COLO668 (cell line): ENCODE data around the gene CHAC1.
"Not testable (repeated sequence)": the region's sequence is repeated elsewhere in the genome, so short reads cannot be mapped to it uniquely, and the experiment has no call there.

Experiments used
- DNase-seq: peaks from one replicate; lab custom pipeline; 2025; ENCODE audit not compliant: unreplicated experiment; lab: John Stamatoyannopoulos, UW

The CHAC1 gene

DNA sequence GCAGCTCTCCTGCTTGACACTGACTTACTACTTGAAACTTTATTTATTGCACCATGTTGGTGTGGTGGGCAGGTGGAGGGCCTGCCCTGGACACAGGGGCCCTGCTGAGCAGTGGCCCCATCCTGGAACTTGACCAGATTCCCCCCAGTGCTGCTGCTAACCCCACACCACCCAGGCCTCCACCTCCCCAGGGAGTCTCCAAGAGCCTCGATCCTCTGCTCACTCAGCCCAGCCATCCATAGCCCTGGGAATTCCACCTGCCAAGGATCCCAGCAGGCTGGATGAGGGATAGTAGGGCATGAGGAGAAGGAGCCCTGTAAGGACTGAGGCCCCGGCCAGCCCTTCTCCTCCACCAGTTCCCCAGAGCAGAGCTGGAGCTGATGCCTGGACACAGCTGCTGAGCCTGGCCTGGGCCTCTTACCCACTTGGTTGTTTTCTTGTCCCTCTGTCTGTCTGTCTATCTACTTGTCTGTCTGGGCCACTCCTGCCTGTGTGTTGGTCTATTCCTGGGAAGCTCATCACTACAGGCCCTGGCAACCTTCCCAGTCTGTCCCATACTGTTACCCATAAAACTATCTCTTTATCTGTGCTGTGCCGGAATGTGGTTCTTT lies 2.8 kb downstream of the CHAC1 start:
- DNase-seq, result no peak

DNA sequence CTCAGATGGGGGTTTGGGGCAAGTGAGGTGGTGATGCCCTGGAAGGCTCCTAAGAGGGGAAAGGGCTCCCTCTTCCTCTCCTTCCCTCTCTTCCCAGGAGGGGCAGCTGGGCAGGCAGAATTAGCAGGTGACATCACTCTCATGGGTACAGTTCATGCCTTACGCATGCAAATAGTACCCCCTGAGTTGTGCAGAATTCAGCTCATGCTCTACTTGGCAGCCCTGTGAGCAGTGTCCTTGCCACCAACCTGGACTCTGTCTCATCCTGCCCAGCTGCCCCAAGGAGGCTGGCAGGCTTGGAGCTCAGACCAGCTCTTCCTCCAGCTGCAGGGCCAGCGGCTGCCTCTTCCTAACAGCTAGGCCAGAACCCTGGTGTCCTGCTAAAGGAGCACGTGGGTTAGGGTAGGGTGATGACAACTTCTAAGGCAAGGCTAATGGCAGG lies 3.3 kb downstream of the CHAC1 start:
- DNase-seq, result no peak

DNA sequence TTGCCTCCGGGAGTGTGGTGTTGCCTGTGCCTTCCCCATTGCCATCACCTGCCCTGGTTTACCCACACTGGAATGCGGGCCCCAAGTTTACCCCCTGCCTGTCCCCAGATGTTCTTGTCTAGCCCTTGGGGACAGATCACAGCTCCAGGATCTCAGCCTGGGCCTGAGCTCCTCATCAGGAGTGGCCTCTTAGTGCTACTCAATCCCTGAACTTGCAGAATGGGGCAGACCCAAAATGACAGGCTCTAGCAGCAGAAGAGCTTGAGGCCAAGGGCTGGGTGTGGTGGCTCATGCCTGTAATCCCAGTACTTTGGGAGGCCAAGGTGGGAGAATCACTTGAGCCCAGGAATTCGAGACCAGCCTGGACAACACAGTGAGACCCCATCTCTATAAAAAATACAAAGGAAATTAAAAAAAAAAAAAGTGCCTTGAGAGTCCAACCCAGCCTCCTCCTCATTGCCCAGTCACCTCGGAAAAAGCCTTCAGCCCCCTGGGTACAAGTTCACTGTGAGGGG lies 3.8 kb downstream of the CHAC1 start:
- DNase-seq, result no peak

DNA sequence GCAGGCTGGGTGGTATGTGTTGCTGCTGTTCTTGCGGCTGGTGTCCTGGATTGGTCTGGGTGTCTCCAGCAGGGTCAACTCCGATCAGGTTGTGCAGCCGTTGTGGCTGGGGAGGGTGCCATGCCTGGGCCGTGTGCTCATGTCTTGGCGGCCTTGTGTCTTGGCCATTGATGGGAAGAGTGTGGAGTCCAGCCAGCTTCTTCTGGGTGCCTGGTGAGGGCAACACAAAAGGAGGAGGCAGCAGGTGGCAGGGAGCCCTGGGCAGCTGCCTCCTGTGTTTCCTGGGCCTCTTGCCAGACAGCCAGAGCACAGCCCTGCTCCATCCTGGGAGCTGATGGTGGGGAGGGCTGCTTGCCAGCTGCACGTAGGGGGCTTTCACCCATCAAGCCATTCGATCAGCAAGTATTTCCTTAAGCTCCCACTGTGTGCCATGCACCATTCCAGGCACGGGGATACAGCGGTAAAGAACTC lies 4.3 kb downstream of the CHAC1 start:
- peak; percentile 63 for DNase-seq

GRCh38 chr15:40958146-40958545 lies 4.9 kb downstream of the CHAC1 start:
- DNase-seq, result no peak

GRCh38 chr15:40958723-40959122 lies 5.5 kb downstream of the CHAC1 start:
- DNase-seq, result no peak

DNA sequence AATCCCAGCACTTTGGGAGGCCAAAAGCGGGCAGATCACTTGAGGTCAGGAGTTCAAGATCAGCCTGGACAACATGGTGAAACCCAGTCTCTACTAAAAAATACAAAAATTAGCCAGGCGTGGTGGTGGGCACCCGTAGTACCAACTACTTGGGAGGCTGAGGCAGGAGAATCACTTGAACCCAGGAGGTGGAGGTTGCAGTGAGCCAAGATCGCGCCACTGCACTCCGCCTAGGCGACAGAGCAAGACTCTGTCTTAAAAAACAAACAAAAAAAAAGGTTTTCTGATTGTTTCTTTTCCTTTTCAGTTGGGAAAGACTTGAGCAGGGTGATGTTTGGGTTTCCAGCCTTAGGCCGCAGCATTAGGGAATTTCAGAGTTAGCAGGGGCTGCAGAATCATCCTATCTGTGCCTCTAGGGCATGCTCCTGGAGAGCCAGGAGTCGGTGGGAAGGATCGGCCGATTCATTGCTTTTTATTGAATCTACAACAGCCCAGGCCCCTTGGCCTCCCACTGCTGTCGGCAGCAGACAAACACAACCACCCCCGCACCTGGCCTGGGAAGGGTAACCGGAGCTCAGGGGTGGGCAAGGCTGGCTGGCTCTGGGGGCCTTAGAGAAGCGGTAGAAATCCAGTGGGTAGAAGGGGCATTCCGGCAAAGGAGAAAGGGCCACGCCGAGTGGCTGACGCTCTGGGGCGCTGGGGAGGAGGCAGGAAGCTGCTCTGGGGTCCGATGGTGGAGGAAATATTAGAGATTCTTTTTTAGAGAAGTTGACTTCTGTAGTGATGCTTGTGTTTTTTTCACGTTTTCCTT lies 6.3 kb downstream of the CHAC1 start:
- DNase-seq, result no peak

- no peak for DNase-seq
Observed at GRCh38 chr15:40960151-40960885, 7.0 kb downstream of the CHAC1 start.

- DNase-seq, result no peak
Observed at GRCh38 chr15:40960925-40961324, 7.7 kb downstream of the CHAC1 start.

DNA sequence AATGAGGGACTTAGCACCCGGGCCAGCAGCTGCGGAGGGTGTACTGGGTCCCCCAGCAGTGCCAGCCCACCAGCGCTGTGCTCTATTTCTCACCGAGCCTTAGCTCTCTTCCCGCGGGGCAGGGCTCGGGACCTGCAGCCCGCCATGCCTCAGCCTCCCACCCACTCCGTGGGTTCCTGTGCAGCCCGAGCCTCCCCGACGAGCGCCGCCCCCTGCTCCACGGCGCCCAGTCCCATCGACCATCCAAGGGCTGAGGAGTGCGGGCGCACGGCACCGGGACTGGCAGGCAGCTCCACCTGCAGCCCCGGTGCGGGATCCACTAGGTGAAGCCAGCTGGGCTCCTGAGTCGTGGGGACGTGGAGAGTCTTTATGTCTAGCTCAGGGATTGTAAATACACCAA lies 8.5 kb downstream of the CHAC1 start:
- DNase-seq, result not testable (repeated sequence)

DNA sequence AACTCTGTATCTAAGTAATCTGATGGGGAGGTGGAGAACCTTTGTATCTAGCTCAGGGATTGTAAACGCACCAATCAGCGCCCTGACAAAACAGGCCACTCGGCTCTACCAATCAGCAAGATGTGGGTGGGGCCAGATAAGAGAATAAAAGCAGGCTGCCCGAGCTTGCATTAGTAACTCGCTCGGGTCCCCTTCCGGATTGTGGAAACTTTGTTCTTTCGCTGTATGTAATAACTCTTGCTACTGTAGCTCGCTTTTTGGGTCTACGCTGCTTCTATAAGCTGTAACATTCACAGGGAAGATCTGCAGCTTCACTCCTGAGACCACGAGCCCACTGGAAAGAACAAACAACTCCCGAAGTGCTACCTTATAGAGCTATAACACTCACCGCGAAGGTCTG lies 9.0 kb downstream of the CHAC1 start:
- DNase-seq, result not testable (repeated sequence)

- no peak for DNase-seq
Observed at GRCh38 chr15:40963201-40963600, 9.9 kb downstream of the CHAC1 start.

GRCh38 chr15:40964006-40964405 lies 10.7 kb downstream of the CHAC1 start:
- no peak for DNase-seq

GRCh38 chr15:40964634-40965033 lies 11.4 kb downstream of the CHAC1 start:
- no peak for DNase-seq

GRCh38 chr15:40968290-40969085 lies 15.2 kb downstream of the CHAC1 start:
- DNase-seq, result no peak

DNA sequence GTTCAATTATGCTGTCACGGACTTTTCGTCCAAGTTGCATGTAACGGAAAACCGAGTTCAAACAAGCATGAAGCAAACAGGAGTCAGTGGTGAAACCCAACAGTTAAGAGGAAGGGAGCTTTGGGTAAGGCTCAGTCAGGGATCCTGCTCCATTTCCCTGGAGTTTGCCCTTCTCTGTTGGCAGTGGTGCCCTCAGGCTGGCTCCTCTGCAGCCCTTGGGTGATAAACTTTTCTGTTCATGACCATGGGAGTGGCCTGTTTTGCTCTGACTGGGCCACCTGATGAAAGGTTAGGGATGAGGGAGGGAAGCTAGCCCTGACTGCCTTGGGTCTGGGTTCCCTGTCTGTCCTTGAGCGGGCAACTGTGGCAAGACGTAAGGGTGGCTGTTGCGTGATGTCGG lies 16.1 kb downstream of the CHAC1 start:
- DNase-seq, result no peak

GRCh38 chr15:40974879-40975278 lies 21.6 kb downstream of the CHAC1 start:
- no peak for DNase-seq

DNA sequence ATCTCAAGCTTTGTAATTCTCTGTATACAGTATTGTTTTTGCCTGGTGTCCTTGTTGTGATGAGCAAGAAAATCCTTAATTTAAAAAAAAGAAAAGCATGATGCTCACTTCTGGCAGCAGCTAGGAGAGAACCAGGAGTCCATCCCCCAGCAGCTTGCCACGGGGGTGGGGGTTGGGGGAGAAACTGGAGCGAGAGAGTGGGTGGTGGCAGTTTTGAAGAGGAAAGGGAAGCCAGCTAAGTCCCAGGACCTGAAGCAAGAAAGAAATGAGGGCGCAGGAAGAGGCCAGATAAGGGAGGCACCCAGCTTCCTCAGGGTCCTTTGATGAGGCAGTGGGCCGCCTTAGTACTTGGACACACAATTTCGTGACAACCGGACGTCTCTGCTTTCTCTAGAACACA lies 23.5 kb downstream of the CHAC1 start:
- no peak for DNase-seq

DNA sequence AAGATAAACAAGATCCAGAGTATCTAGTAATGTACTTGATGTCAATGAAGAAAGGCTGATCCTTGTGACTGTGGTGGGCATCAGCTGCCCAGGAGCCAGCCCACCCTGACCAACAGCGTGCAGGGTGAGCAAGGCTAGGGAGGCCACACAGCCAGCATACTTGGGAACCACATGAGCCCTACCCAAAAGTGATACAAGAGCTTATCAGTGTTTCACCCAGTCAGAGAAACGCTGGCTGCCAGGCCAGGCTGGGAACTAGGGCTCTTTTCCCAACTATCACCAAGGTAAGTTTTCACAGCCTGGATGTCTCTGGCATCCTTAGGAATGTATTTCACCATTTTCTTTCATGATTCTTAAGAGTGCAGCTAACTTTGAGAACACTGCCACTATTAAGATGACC lies 24.9 kb downstream of the CHAC1 start:
- no peak for DNase-seq

- DNase-seq, result no peak
Observed at GRCh38 chr15:40978562-40978961, 25.3 kb downstream of the CHAC1 start.

DNA sequence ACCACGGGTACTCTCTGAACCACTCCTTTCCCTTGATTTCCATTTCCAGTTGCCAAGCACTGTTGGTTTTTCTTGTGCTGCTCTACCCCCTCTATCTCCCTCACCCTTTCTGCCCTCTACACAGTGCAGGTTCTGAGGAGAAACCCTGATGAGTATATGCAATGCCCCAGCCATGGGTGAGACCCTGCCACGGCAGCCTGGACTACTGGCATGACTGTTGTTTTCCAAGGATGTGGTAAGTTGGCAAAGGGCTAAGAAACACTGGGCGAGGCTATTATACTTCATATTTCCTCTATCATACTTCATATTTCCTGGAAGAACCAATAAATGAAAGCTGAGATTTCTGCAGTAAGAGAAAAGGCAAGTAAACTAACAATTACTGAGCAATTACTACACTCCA lies 27.9 kb downstream of the CHAC1 start:
- DNase-seq, result no peak
